GM18951 (cell line): ENCODE results near the gene GRAMD1A.
"Not testable (repeated sequence)": the region's sequence is repeated elsewhere in the genome, so short reads cannot be mapped to it uniquely, and the experiment has no call there.

Experiments used
- POLR2A ChIP-seq: IDR thresholded peaks from 4 replicates; pipeline ENCODE4 v1.6.1; 2011; ENCODE audit warnings: mild to moderate bottlenecking; ENCODE audit not compliant: insufficient read length, insufficient read depth; ENCODE audit errors: extremely low read depth
- in situ Hi-C: fragments of 300-500 bp; cut with MboI; formaldehyde crosslinking; loops from one replicate; pipeline ENCODE4 v1.12.0; 2022; ENCODE audit warnings: low sequenced_read_pairs, mixed read lengths, inconsistent platforms; ENCODE audit not compliant: unreplicated experiment

GRAMD1A gene

GRCh38 chr19:34999498-35000337, at the start of gene GRAMD1A:
GRAMD1A (plus strand) TSS chr19:35000323; CDS start chr19:35000479, 156 bp downstream.
- in situ Hi-C loops: no loop called here
- TF ChIP-seq POLR2A: peak; percentile 62

- in situ Hi-C loops: no loop called here
- no peak for TF ChIP-seq POLR2A
These were observed 47.0 kb upstream of the GRAMD1A start for GRCh38 chr19:34953092-34953491.

- TF ChIP-seq POLR2A: no peak
These were observed 42.0 kb upstream of the GRAMD1A start for GRCh38 chr19:34957830-34958751.

GRCh38 chr19:34959021-34959420, 41.1 kb upstream of the GRAMD1A start:
- in situ Hi-C loops: no loop called here
- TF ChIP-seq POLR2A: no peak

More at GRCh38 chr19:34957830-34958751, 42.0 kb upstream of the GRAMD1A start:
- in situ Hi-C loops: no loop called here

GRCh38 chr19:34960103-34960805, 39.9 kb upstream of the GRAMD1A start:
- TF ChIP-seq POLR2A: no peak
- in situ Hi-C loops: no loop called here

GRCh38 chr19:34960940-34961679, 39.0 kb upstream of the GRAMD1A start:
- in situ Hi-C loops: no loop called here
- TF ChIP-seq POLR2A: no peak

GRCh38 chr19:34961775-34962686, 38.1 kb upstream of the GRAMD1A start:
- no peak for TF ChIP-seq POLR2A
- in situ Hi-C loops: no loop called here

GRCh38 chr19:34962687-34963572, 37.2 kb upstream of the GRAMD1A start:
- no peak for TF ChIP-seq POLR2A
- in situ Hi-C loops: no loop called here

- TF ChIP-seq POLR2A: no peak
- in situ Hi-C loops: no loop called here
These were observed 36.3 kb upstream of the GRAMD1A start, which contains the start of gene ZNF792 for GRCh38 chr19:34963573-34964406. ZNF792 (minus strand) TSS chr19:34964229; CDS start chr19:34963662, 567 bp downstream.

GRCh38 chr19:34964598-34964997, 35.5 kb upstream of the GRAMD1A start:
- no peak for TF ChIP-seq POLR2A
- in situ Hi-C loops: no loop called here

- in situ Hi-C loops: not testable (repeated sequence)
These were observed 34.6 kb upstream of the GRAMD1A start for GRCh38 chr19:34965505-34965904.
